Spleen (tissue), 11 donors: ENCODE data around the gene EVA1A. TPM values are rescaled to one million over a fixed set of nuclear protein-coding genes. Genes with fewer than 3 reads are reported as not detected.

Source experiments
- DNase-seq: peaks from one replicate; pipeline ENCODE4 v3.0.0-alpha.2; 2020
- H3K27ac ChIP-seq, 8 donors: fragments of 200-600 bp; sonication (generic) in 7 of 8; 1 replicate in 4 of 8; 2 replicates in 4 of 8; pipeline versions ENCODE4 v1.5.0 to v1.8.0; 2016 to 2021; ENCODE audit warnings: inconsistent platforms in 4 of 8, mild to moderate bottlenecking in 4 of 8, moderate library complexity in 1 of 8
- H3K27me3 ChIP-seq, 7 donors: fragments of 200-600 bp; sonication (generic) in 6 of 7; replicated peaks in 1 of 7; 1 replicate in 4 of 7; 2 replicates in 3 of 7; pipeline versions ENCODE4 v1.5.0 to v1.8.0; 2016 to 2021; ENCODE audit warnings: inconsistent platforms in 3 of 7, mild to moderate bottlenecking in 1 of 7
- H3K36me3 ChIP-seq, 6 donors: fragments of 200-600 bp; sonication (generic) in 5 of 6; 1 replicate in 4 of 6; 2 replicates in 2 of 6; pipeline versions ENCODE4 v1.5.0 to v1.8.0; 2016 to 2021; ENCODE audit warnings: inconsistent platforms in 2 of 6
- H3K4me1 ChIP-seq, 6 donors: fragments of 200-600 bp; sonication (generic) in 5 of 6; 1 replicate in 3 of 6; 2 replicates in 3 of 6; pipeline versions ENCODE4 v1.5.0 to v1.8.0; 2016 to 2021; ENCODE audit warnings: inconsistent platforms in 3 of 6
- H3K4me3 ChIP-seq, 8 donors: fragments of 200-600 bp; sonication (generic) in 7 of 8; 1 replicate in 4 of 8; 2 replicates in 4 of 8; pipeline versions ENCODE4 v1.5.0 to v1.8.0; 2016 to 2021; ENCODE audit warnings: inconsistent platforms in 4 of 8, mild to moderate bottlenecking in 4 of 8, moderate library complexity in 2 of 8
- H3K9me3 ChIP-seq, 8 donors: fragments of 200-600 bp; sonication (generic) in 7 of 8; 1 replicate in 4 of 8; 2 replicates in 4 of 8; pipeline versions ENCODE4 v1.5.0 to v1.8.0; 2016 to 2021; ENCODE audit warnings: inconsistent platforms in 4 of 8
- CTCF ChIP-seq, 11 experiments: fragments of 200-600 bp in 7 of 11; fragments of 450-650 bp in 4 of 11; sonication (generic) in 4 of 11; IDR thresholded peaks in 8 of 11; conservative IDR thresholded peaks in 3 of 11; 1 replicate in 7 of 11; 2 replicates in 4 of 11; pipeline versions ENCODE4 v1.4.0 to v1.8.0; 2016 to 2021; ENCODE audit warnings: antibody characterized with exemption in 11 of 11, inconsistent platforms in 4 of 11, mild to moderate bottlenecking in 1 of 11
- POLR2A ChIP-seq, 3 donors: fragments of 450-650 bp; IDR thresholded peaks; one replicate each; pipeline ENCODE4 v1.5.1; 2017; ENCODE audit warnings: antibody characterized with exemption in 3 of 3, mild to moderate bottlenecking in 1 of 3
- POLR2AphosphoS5 ChIP-seq, 3 donors: sonication (generic); formaldehyde crosslinking; IDR thresholded peaks; one replicate each; pipeline ENCODE4 v1.5.1; 2017; ENCODE audit warnings: antibody characterized with exemption in 3 of 3
- WGBS, 5 donors: extraction: QIAGEN DNeasy Blood & Tissue Kit in 3 of 5; methylation state at CpG; one replicate each; pipeline versions ENCODE4 v1.1.5 to v1.1.7; 2013 to 2018; 5-methylcytosine and 5-hydroxymethylcytosine counted together
- intact Hi-C: fragments of 100-400 bp; cut with DNase I; formaldehyde crosslinking; loops from one replicate; pipeline ENCODE4 v1.15.0; 2023; ENCODE audit warnings: low total_unique reads
- polyA plus RNA-seq, 3 donors: library from polyadenylated mRNA; stranded (reverse); fragments of 200-250 nt; gene quantifications; one replicate each; pipeline ENCODE4 v1.2.1, GENCODE V29; 2013
- total RNA-seq, 7 donors: library from RNA; depleted of rRNA in 3 of 7; stranded (reverse); fragments of >200 nt in 3 of 7; fragmentation: NEBNext Ultra II Directional in 4 of 7; extraction: Animal tissue kit (Norgen Biotek cat#: 25700) in 4 of 7; gene quantifications; one replicate each; pipeline versions ENCODE4 v1.1.0 to v1.2.1, GENCODE V29; 2016 to 2021
- donor health status: healthy with polysubstance abuse.
- donor health status: DM: no; HTN: no; CAD: no; lungs with moderate emphysema.
- donor health status: DM: no; HTN: no; CAD: no.
- donor health status: Bipolar disorder and iron deficiency.
- donor health status: healthy.
- donor health status: DM: no; HTN: no; CAD: no.
- donor health status: DM: yes; HTN: yes; CAD: no.

EVA1A gene
- total and polyA plus RNA-seq, 10 donors = 6.2 to 30.3 (median 14.4) TPM

DNA sequence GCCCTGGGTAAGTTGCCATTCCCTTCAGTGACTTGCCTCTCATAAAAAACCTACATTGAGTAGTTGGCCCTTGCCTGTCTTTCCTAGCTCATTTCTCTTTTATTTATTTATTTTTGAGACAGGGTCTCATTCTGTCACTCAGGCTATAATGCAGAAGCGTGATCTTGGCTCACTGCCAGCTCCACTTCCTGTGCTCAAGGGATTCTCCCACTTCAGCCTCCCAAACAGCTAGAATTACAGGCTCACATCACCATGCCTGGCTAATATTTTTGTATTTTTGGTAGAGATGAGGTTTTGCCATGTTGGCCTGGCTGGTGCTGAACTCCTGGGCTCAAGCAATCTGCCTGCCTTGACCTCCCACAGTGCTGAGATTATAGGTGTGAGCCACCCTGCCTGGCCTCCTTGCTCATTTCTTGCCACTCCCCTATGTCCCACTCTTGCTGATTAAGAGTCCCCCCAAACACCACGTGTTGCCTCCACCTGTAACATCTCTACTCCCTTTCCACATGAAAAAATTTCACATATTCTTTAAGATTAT is 12.6 kb downstream of the EVA1A start:
- H3K36me3 ChIP-seq = no peaks in the 10 kb centered on the region
- intact Hi-C loops = no loop called here
- H3K27ac ChIP-seq = no peak overlapping the region
- H3K27me3 ChIP-seq = no peaks in the 10 kb centered on the region
- WGBS, 5 donors = 28 to 44% (median 35%) methylated on average over 2 of the region's 2 CpGs
- no peaks in the 10 kb centered on the region for H3K4me1 ChIP-seq
- DNase-seq = no peak
- no peak overlapping the region for H3K4me3 ChIP-seq
- TF ChIP-seq CTCF (IDR thresholded peaks at IDR 0.05 in 8 of 11, conservative IDR thresholded peaks at IDR 0.05 in 3 of 11) = no peak
- no peak for TF ChIP-seq POLR2A (IDR thresholded peaks at IDR 0.05)
- no peaks in the 10 kb centered on the region for H3K9me3 ChIP-seq

GRCh38 chr2:75547345-75548035 is 13.2 kb downstream of the EVA1A start:
- no peak overlapping the region for H3K4me3 ChIP-seq
- DNase-seq = no peak
- intact Hi-C loops = no loop called here
- no peaks in the 10 kb centered on the region for H3K36me3 ChIP-seq
- H3K9me3 ChIP-seq = no peaks in the 10 kb centered on the region
- no peaks in the 10 kb centered on the region for H3K27me3 ChIP-seq
- TF ChIP-seq CTCF (IDR thresholded peaks at IDR 0.05 in 8 of 11, conservative IDR thresholded peaks at IDR 0.05 in 3 of 11) (no peak), POLR2AphosphoS5 (IDR thresholded peaks at IDR 0.05) (no peak), POLR2A (IDR thresholded peaks at IDR 0.05) (no peak)
- WGBS, 5 donors = 53 to 88% (median 70%) methylated on average over 4 of the region's 4 CpGs
- no peak overlapping the region for H3K27ac ChIP-seq
- no peaks in the 10 kb centered on the region for H3K4me1 ChIP-seq

- no peak for TF ChIP-seq POLR2A (IDR thresholded peaks at IDR 0.05)
- no peak for TF ChIP-seq CTCF (IDR thresholded peaks at IDR 0.05 in 8 of 11, conservative IDR thresholded peaks at IDR 0.05 in 3 of 11)
- TF ChIP-seq POLR2AphosphoS5 (IDR thresholded peaks at IDR 0.05) = no peak
- Histone ChIP-seq H3K27ac (no peak overlapping the region), H3K9me3 (no peaks in the 10 kb centered on the region), H3K36me3 (no peaks in the 10 kb centered on the region), H3K27me3 (no peaks in the 10 kb centered on the region), H3K4me3 (no peak overlapping the region), H3K4me1 (no peaks in the 10 kb centered on the region)
- 68 to 82% (median 81%) methylated on average over 2 of the region's 2 CpGs for WGBS, 5 donors
- no peak for DNase-seq
- intact Hi-C loops = no loop called here
Observed at GRCh38 chr2:75545922-75546321, 14.8 kb downstream of the EVA1A start.

- DNase-seq = no peak
- WGBS, 5 donors = 73 to 92% (median 91%) methylated on average over 3 of the region's 3 CpGs
- TF ChIP-seq CTCF (IDR thresholded peaks at IDR 0.05 in 8 of 11, conservative IDR thresholded peaks at IDR 0.05 in 3 of 11) (no peak), POLR2A (IDR thresholded peaks at IDR 0.05) (no peak), POLR2AphosphoS5 (IDR thresholded peaks at IDR 0.05) (no peak)
- intact Hi-C loops = no loop called here
- Histone ChIP-seq H3K27ac (no peak overlapping the region), H3K27me3 (no peaks in the 10 kb centered on the region), H3K4me1 (no peaks in the 10 kb centered on the region), H3K4me3 (no peak overlapping the region), H3K9me3 (no peaks in the 10 kb centered on the region), H3K36me3 (no peaks in the 10 kb centered on the region)
Observed at GRCh38 chr2:75545387-75545786, 15.4 kb downstream of the EVA1A start.
